Smooth muscle cell (in vitro differentiated cells): ENCODE measurements around the gene ITPR1. TPM values are rescaled to one million over a fixed set of nuclear protein-coding genes. Genes with fewer than 3 reads are reported as not detected.

Source experiments
- DNase-seq: peaks from one replicate; lab custom pipeline; 2025; ENCODE audit not compliant: unreplicated experiment; lab: John Stamatoyannopoulos, UW
- H2AFZ ChIP-seq: fragments of 200-600 bp; sonication (generic); 2 replicates; pipeline ENCODE4 v1.6.0; 2016; ENCODE audit warnings: antibody characterized with exemption, low read depth, mild to moderate bottlenecking
- H3F3A ChIP-seq: fragments of 200-600 bp; sonication (generic); 2 replicates; pipeline ENCODE4 v1.6.0; 2017; ENCODE audit warnings: antibody characterized with exemption, low read depth
- H3K27ac ChIP-seq: fragments of 200-600 bp; sonication (generic); 2 replicates; pipeline ENCODE4 v1.5.1; 2016; ENCODE audit warnings: low read depth, mild to moderate bottlenecking
- H3K27me3 ChIP-seq: fragments of 200-600 bp; sonication (generic); 2 replicates; pipeline ENCODE4 v1.6.1; 2016; ENCODE audit warnings: low read depth, mild to moderate bottlenecking
- H3K36me3 ChIP-seq: fragments of 200-600 bp; sonication (generic); 2 replicates; pipeline ENCODE4 v1.5.1; 2016; ENCODE audit warnings: low read depth
- H3K4me1 ChIP-seq: fragments of 200-600 bp; sonication (generic); 2 replicates; pipeline ENCODE4 v1.5.1; 2016; ENCODE audit warnings: low read depth
- H3K4me2 ChIP-seq: fragments of 200-600 bp; sonication (generic); 2 replicates; pipeline ENCODE4 v1.6.0; 2016; ENCODE audit warnings: mild to moderate bottlenecking
- H3K4me3 ChIP-seq: fragments of 200-600 bp; sonication (generic); 2 replicates; pipeline ENCODE4 v1.5.1; 2016; ENCODE audit warnings: mild to moderate bottlenecking
- H3K79me2 ChIP-seq: fragments of 200-600 bp; sonication (generic); 2 replicates; pipeline ENCODE4 v1.6.0; 2016; ENCODE audit warnings: low read depth, mild to moderate bottlenecking
- H3K9ac ChIP-seq: fragments of 200-600 bp; sonication (generic); 2 replicates; pipeline ENCODE4 v1.6.0; 2016; ENCODE audit warnings: low read depth
- H3K9me3 ChIP-seq: fragments of 200-600 bp; sonication (generic); replicated peaks from 2 replicates; pipeline ENCODE4 v1.5.1; 2016; ENCODE audit warnings: low read depth
- H4K20me1 ChIP-seq: fragments of 200-600 bp; sonication (generic); 2 replicates; pipeline ENCODE4 v1.6.0; 2016; ENCODE audit warnings: low read depth
- WGBS: methylation state at CpG from one replicate; pipeline ENCODE4 v1.1.7; 2016; ENCODE audit warnings: low lambda C conversion rate; 5-methylcytosine and 5-hydroxymethylcytosine counted together
- polyA plus RNA-seq: library from polyadenylated mRNA; unstranded; fragments of >200 nt; fragmentation: Nextera tagmentation; extraction: Ambion mirVana; gene quantifications from 2 replicates; pipeline ENCODE4 v1.2.1, GENCODE V29; 2016
- total RNA-seq: library from RNA; depleted of rRNA; stranded (reverse); fragments of >200 nt; gene quantifications from 2 replicates; pipeline ENCODE4 v1.2.3, GENCODE V29; 2014
- TF ChIP-seq, protein P1 (sequence below): fragments of 200-600 bp; sonication (generic); IDR thresholded peaks from 2 replicates; pipeline ENCODE4 v1.5.1; 2017; ENCODE audit warnings: borderline replicate concordance, mild to moderate bottlenecking, antibody characterized with exemption; ENCODE audit not compliant: insufficient read depth, poor library complexity, severe bottlenecking

Gene ITPR1
- total and polyA plus RNA-seq, 2 experiments from 2014 or later: 16.4 to 28.6 TPM

DNA sequence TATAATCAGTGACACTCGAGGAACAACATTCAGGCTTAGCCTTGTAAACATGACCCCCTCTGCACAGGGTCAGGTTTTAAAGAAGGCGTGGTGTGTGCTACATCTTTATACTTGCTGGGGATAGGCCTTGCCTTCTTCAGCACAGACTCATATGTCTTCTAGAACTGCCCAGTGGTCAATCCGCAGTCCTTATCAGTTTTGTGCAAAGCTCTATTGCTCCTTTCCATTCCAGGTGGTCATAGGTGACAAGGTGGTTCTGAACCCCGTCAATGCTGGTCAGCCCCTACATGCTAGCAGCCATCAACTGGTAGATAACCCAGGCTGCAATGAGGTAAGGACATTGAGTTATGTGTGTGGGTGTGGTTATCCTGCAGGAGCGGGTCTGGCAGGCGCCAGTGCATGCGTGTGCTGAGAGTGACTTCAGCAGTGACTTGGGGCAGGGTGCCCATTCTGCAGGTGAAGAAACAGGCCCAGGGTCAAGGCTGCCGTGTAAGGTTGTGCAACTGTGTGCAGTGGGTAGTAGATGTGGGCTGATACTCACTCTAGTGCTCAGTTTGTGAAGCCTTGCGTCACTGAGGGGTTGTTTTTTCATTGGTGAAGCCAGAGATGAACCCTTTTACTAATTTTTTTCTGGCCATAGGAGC is 150.9 kb downstream of the ITPR1 start:
- Histone ChIP-seq H3K79me2 (no peaks in the 10 kb centered on the region), H3K27ac (no peak overlapping the region)

DNA sequence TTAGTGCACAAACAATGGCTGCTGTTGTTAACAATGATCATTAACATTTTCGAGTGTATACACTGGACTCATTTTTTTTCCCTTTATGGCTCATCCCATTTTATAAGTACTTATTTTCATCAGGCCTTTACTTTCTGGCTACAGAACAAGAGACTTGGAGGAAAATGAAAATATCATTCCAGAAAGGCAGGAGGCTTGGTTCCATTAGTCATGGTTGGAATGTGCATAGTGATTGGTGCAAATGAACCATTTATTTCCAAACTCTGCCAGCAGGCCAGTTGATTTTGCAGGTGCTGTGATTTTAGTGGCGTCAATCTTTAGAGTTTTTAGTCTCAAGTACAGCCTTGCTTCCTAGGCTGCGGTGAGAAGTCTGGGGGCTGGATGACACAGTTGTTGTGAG is 151.8 kb downstream of the ITPR1 start:
- no peak for DNase-seq
- H3K36me3 ChIP-seq: no peaks in the 10 kb centered on the region
- H3K4me3 ChIP-seq: no peak overlapping the region
- H2AFZ ChIP-seq: no peak overlapping the region
- H3K27ac ChIP-seq: no peak overlapping the region
- no peak overlapping the region for H3K4me2 ChIP-seq
- no peaks in the 10 kb centered on the region for H3K79me2 ChIP-seq
- no peaks in the 10 kb centered on the region for H3F3A ChIP-seq
- 90% methylated on average over 3 of the region's 3 CpGs for WGBS
- TF ChIP-seq, protein P1, sequence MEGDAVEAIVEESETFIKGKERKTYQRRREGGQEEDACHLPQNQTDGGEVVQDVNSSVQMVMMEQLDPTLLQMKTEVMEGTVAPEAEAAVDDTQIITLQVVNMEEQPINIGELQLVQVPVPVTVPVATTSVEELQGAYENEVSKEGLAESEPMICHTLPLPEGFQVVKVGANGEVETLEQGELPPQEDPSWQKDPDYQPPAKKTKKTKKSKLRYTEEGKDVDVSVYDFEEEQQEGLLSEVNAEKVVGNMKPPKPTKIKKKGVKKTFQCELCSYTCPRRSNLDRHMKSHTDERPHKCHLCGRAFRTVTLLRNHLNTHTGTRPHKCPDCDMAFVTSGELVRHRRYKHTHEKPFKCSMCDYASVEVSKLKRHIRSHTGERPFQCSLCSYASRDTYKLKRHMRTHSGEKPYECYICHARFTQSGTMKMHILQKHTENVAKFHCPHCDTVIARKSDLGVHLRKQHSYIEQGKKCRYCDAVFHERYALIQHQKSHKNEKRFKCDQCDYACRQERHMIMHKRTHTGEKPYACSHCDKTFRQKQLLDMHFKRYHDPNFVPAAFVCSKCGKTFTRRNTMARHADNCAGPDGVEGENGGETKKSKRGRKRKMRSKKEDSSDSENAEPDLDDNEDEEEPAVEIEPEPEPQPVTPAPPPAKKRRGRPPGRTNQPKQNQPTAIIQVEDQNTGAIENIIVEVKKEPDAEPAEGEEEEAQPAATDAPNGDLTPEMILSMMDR: no peak
- no peaks in the 10 kb centered on the region for H4K20me1 ChIP-seq
- no peaks in the 10 kb centered on the region for H3K4me1 ChIP-seq
- no peaks in the 10 kb centered on the region for H3K9me3 ChIP-seq
- H3K9ac ChIP-seq: no peak overlapping the region
- H3K27me3 ChIP-seq: no peaks in the 10 kb centered on the region

More for the DNA sequence above, 150.9 kb downstream of the ITPR1 start:
- WGBS: 95% methylated on average over 9 of the region's 9 CpGs
- TF ChIP-seq, protein P1: no peak
- Histone ChIP-seq H3K9me3 (no peaks in the 10 kb centered on the region), H3K4me2 (no peak overlapping the region), H3K9ac (no peak overlapping the region), H3K4me1 (no peaks in the 10 kb centered on the region), H2AFZ (no peak overlapping the region), H3K27me3 (no peaks in the 10 kb centered on the region), H3K36me3 (no peaks in the 10 kb centered on the region), H3K4me3 (no peak overlapping the region), H3F3A (no peaks in the 10 kb centered on the region), H4K20me1 (no peaks in the 10 kb centered on the region)
- DNase-seq: no peak

DNA sequence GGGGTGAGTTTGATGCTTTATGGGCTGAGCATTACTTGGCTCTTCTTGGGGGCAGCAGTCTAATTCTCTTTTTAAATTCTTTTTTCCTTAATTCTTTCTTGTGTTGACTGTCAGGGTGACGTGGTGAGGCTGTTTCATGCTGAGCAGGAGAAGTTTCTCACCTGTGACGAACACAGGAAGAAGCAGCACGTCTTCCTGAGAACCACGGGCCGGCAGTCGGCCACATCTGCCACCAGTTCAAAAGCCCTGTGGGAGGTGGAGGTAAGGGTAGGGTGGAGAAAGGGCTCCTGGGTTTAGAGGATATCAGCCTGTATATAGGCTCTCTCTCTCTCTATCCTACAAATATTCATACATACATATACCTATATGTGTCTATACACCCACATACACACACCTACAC is 152.3 kb downstream of the ITPR1 start:
- Histone ChIP-seq H4K20me1 (no peaks in the 10 kb centered on the region), H3K9ac (no peak overlapping the region), H3K79me2 (no peaks in the 10 kb centered on the region), H3K9me3 (no peaks in the 10 kb centered on the region), H3K4me3 (no peak overlapping the region), H3K27me3 (no peaks in the 10 kb centered on the region), H3K27ac (no peak overlapping the region), H2AFZ (no peak overlapping the region), H3K36me3 (no peaks in the 10 kb centered on the region), H3F3A (no peaks in the 10 kb centered on the region), H3K4me2 (no peak overlapping the region), H3K4me1 (no peaks in the 10 kb centered on the region)
- WGBS: 87% methylated on average over 6 of the region's 6 CpGs
- TF ChIP-seq, protein P1: no peak
- no peak for DNase-seq

DNA sequence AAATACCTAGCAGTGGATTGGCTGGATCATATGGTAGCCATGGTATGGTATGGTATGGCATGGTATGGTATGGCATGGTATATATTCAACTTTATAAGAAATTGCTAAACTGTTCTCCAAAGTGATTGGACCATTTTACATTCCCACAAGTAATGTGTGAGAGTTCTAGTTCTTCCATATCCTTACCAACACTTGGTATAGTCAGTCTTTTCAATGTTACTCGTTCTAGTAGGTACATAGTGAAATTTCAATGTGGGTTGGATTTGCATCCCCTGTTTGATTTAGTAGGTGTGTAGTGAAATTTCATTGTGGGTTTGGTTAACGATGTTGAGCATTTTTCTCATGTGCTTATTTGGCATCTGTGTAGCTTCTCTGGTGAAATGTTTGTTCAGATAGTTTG is 154.3 kb downstream of the ITPR1 start:
- Histone ChIP-seq H2AFZ (no peak overlapping the region), H3K79me2 (no peaks in the 10 kb centered on the region), H3K4me2 (no peak overlapping the region), H3K27ac (no peak overlapping the region), H3K9ac (no peak overlapping the region), H4K20me1 (no peaks in the 10 kb centered on the region), H3K9me3 (no peaks in the 10 kb centered on the region), H3K4me1 (no peaks in the 10 kb centered on the region), H3K27me3 (no peaks in the 10 kb centered on the region), H3F3A (no peaks in the 10 kb centered on the region), H3K36me3 (no peaks in the 10 kb centered on the region), H3K4me3 (no peak overlapping the region)
- no peak for DNase-seq
- TF ChIP-seq, protein P1: no peak
- 92% methylated on average over 2 of the region's 2 CpGs for WGBS
